NOMO-1 treated with DMSO at 0.1 percent for 48 hours (cell line): ENCODE measurements around the gene ZBED1.
"Not testable (repeated sequence)": the region's sequence is repeated elsewhere in the genome, so short reads cannot be mapped to it uniquely, and the experiment has no call there.

ENCODE experiments used
- DNase-seq: peaks from one replicate; lab custom pipeline; 2025; ENCODE audit not compliant: unreplicated experiment; lab: John Stamatoyannopoulos, UW

The ZBED1 gene

DNA sequence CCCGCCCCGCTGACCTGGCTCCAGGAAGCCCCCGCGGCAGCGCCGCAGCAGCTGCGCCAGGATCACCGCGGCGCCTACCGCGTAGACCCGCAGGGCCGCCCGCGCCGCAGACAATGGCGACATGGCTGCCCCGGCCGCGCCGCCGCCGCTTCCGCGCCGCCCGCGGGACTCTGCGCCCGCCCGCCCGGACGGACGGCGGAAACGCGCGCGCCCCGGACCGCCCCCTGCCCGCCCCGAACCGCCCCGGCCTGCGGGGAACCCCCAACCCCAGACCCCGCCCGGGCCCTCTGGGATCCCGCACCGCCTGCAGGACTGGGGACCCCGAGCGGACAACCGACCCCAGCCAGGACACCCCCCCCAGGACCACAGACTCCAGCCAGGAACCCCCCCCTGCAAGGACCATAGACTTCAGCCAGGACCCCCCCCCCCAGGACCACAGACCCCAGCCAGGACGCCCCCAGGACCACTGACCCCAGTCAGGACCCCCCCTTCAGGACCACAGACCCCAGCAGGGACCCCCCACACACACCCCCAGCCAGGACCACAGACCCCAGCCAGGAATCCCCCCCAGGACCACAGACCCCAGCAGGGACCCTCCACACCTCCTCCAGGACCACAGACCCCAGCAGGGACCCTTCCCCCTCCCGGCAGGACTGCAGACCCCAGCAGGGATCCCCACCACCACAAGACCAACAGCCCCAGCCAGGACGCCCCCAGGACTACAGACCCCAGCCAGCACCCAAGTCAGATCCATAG lies at the start of gene ZBED1, which contains the start of gene DHRSX:
Gene ZBED1, minus strand, starts transcription at position 174 of the 756 bp plus-strand sequence. CDS start 10,257 bp downstream, outside the sequence.
Gene DHRSX, minus strand, starts transcription at position 174 of the 756 bp plus-strand sequence. Its CDS starts 51 bp downstream, at position 123.
- no peak for DNase-seq

DNA sequence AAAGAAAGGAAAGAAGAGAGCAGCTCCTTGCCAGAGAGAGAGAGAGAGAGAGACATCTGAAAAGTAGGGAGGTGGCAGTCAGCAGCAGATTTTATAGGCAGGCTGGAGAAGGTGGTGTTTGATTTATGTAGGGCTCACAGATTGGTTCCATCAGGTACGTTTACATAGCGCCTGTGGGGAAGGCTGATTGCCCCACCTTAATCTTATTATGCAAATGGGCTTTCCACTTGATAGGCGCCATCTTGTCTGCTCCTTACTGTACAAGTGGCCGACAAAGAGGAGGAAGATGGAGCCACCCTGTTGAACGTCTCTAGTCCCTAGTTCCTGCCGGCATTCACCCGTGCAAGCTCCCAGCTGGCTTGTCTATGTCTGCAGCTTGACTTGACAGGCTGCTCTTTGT lies 49.1 kb upstream of the ZBED1 start:
- no peak for DNase-seq

DNA sequence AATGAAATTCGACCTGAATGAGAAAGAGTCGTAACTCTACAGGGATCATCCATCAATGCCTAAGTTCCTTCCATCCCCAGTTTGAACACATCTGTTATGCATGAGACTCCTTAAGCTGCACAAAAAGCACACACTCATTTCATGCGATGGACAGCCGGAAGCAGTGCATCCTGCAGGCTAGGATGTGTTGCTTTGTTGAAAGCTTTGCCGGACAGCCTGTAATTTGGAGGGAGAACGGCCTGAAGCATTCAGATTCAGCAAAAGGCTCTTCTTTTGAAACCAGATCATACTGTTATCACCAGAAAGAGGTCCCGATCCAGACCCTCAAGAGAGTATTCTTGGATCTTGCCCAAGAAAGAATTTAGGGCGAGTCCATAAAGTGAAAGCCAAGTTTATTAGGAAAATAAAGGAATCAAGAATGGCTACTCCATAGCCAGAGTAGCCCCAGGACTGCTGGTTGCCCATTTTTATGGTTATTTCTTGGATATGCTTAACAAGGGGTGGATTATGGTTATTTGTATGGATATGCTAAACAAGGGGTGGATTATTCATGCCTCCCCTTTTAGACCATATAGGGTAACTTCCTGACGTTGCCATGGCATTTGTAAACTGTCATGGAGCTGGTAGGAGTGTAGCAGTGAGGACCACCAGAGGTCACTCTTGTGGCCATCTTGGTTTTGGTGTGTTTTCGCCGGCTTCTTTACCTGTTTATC lies 48.1 kb upstream of the ZBED1 start:
- no peak for DNase-seq

DNA sequence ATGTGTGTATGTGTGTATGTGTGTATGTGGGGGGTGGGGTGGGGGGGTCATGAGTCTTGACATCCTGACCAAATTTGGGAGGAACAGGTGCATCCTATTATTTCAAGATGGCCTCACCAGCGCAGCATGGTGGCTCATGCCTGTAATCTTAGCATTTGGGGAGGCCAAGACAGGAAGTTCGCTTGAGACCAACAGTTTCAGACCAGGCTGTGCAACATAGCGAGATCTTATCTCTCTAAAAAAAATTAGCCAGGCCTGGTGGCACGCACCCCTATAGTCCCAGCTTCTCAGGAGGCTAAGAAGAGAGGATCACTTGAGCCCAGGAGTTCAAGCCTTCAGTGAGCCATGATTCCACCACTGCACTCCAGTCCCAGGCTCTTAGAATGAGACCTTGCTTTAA lies 47.0 kb upstream of the ZBED1 start:
- no peak for DNase-seq

DNA sequence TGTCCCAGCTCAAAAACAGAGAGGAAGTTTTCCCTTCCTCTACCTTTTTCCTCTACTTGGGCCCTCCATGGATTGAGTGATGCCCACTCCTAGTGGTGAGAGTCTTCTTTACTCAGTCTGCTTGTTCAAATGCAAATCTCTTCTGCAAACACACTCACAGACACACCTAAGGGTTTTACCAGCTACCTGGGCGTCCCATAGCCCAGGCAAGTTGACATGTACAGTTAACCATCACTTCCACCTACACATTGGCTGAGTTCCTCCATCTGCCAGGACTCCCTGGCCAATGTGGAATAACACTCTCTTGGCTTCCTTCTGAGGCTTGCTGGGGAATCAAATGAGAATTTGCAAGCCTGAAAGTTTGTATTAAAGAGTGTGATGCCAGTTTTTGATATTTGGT lies 45.7 kb upstream of the ZBED1 start:
- no peak for DNase-seq

DNA sequence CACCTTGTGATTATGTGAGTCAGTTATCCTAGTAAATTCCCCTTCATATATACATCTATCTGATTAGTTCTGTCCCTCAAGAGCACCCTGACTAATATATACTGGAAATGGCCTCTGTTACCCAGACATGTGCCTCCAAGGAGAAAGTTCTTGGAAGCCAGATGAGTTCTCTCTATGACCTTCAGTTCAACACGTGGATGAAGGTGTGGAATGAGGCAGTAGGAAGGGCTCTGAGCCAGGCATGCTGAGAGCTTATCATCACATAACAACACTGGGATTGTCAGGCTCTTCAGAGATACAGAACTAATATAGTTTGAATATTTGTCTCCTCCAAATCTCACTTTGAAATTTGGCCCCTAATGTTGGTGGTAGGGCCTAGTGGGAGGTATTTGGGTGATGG lies 44.4 kb upstream of the ZBED1 start:
- no peak for DNase-seq

DNA sequence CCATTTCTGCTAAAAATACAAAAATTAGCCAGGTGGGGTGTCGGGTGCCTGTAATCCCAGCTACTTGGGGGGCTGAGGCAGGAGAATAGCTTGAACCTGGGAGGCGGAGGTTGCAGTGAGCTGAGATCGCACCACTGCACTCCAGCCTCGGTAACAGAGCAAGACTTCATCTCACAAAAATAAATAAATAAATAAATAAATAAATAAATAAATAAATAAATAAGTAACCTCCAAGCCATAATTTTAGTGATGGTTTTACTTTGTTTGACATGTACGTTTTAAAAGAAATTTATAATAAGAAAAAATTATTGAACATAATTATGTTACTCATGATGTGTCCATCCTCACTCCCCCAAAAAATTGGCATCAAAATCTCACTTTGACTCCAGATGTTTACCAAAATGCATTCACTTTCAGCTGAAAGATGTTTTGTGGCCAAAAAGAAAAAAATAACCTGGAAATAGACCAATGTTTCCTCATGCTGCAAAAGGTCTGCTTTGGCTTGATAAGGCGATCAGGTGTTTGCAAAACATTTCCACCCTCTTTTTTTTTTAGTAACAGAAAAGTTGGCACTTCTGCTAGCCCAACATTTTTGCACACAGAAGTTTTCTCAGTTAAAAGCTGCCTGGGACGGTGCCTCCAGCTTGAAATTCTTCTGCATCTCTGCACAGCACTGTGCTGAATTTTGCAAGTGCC lies 42.2 kb upstream of the ZBED1 start:
- DNase-seq = no peak

DNA sequence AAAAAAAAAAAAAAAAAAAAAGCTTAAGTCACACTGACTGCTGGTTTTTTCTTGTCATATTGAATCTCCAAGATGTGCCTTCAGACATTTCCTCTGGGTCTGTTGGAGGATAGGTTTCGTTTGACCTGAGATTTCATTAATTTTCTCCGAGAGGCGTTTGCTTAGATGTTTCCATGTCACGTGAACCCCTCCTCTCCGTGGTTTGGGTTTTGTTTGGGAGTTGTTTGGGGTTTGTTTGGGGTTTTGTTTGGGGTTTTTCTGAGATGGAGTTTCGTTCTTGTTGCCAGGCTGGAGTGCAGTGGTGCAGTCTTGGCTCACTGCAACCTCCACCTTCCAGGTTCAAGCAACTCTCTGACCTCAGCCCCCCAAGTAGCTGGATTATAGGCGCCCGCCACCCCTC lies 40.8 kb upstream of the ZBED1 start:
- DNase-seq = no peak

DNA sequence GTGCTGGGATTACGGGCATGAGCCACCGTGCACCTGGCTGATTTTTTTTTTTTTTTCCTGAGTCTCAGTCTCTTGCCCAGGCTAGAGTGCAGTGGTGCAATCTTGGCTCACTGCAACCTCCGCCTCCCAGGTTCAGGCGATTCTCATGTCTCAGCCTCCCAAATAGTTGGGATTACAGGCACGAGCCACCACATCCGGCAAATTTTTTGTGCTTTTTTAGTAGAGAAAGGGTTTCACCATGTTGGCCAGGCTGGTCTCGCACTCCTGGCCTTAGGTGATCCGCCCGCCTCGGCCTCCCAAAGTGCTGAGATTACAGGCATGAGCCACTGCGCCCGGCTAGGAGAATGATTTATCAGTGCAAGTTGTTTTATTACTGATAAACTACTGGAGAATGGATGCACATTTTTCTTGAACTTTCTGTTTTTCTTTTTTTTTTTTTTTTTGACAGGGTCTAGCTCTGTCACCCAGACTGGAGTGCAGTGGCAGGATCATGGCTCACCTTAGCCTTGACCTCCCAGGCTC lies 39.7 kb upstream of the ZBED1 start:
- DNase-seq = no peak

DNA sequence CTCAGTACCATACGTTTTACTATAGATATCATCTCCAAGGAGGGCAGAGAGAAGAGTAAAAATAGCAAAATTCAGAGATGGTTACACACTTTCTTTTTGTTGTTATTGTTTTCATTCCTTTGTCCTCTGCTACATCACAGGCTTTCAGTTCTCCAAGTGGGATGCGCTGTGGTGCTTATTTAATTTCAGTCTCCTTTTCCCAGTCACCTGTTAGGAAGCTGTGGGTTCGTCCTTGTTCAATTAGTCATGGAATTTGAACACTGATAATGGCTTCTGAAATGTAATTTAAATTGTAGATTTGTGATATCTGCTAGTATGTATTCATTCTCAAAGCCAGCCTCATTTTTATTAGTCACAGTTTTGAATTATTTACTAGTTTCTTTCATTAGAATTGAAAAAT lies 38.8 kb upstream of the ZBED1 start:
- DNase-seq = no peak

DNA sequence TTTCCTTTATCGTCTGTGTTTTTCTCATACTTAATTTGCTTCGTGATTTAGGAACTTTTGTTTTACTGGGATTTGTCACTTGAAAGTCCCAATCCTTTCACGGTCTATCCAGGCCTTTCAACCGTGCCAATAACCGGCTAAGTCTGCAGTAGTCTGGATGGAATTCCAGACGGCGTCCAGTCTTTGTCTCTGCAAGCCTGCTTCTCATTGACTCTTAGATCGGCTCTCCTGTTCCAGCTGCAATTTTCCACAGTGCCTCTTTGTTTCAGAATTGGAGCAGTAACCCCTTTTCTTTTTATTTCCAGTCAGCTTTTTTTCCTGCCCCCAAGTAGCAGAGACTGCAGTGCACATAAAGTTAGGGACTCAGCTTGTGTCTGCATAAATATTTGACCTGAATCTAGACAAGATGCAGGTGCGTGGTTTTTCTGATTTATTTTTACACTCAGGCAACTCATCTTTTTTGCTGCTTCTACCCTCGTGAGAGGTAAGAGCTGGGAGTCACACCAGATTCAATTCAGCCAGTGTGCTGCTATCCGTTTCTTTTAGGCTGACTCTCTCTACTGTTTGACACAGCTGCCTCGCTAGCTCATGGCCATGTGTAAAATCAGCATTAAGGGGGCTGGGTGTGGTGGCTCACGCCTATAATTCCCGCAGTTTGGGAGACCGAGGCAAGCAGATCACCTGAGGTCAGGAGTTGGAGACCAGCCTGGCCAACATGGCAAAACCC lies 37.4 kb upstream of the ZBED1 start:
- no peak for DNase-seq

DNA sequence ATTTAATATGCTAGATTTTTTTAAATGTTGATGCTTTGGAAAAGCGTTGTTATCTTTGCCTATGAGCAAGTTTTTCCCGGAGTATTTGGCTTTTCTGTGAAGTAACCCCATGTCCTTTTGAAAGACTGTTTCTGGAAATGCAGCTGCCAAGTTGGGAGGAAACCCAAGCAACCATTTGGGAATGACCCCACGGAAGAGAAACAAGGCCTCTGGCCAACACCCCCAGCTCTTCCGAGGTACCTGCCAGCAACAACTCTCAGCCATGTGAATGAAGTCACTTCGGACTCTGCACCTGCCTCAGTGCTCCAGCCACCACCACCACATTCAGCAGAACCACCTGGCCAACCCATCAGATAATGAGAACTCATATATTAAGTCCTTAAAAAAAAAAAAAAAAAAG lies 36.2 kb upstream of the ZBED1 start:
- DNase-seq = no peak

DNA sequence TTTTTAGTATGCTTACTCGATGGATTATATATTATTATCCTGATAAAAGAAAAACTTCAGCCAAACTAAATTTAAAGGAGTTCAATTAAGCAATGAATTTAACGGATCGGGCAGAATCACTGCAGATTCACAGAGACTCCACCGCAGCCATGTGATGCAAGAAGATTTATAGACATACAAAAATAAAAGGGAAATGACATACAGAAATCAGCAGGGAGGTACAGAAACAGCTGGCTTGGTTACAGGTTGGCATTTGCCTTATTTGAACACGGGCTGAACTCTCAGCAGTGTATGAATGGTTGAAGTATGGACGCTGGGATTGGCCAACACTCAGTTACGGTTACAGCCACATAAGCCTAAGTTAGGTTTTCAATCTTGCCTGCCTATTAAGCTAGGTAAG lies 35.4 kb upstream of the ZBED1 start:
- DNase-seq = peak; percentile 64

DNA sequence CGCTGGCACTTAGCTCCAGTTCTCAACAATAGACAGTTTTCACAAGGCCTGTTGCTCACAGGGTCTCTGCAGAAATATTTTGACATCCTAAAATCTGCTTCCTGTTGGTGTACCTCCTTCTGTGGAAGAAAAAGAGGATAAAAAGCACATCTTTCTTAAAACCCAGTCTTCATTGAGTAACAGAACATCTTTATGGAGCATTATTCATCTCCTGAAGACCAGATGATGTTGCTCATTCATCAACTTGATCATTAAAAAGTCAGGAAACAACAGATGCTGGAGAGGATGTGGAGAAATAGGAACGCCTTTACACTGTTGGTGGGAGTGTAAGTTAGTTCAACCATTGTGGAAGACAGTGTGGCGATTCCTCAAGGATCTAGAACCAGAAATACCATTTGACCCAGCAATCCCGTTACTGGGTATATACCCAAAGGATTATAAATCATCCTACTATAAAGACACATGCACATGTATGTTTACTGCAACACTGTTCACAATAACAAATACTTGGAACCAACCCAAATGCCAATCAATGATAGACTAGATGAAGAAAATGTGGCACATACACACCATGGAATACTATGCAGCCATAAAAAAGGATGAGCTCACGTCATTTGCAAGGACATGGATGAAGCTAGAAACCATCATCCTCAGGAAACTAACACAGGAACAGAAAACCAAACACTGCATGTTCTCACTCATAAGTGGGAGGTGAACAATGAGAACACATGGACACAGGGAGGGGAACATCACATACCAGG lies 33.7 kb upstream of the ZBED1 start:
- DNase-seq = not testable (repeated sequence)

DNA sequence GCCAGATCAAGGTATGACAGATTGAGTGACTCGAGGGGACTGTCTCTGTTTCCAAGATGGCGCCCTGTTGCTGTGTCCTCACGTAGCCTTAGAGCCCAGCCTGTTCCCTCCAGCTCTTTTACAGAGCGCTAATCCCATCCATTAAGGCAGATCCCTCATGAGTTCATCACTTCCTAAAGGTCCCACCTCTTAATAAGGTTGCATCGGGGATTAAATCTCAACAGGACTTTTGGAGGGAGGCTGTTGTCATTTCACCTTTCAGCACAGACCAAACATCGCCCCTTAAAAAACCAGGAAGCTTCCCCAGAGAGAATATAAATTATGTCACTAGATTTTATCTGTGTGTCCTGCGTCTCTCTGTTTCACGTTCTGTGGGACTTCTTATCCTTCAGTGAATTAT lies 32.6 kb upstream of the ZBED1 start:
- DNase-seq = no peak

DNA sequence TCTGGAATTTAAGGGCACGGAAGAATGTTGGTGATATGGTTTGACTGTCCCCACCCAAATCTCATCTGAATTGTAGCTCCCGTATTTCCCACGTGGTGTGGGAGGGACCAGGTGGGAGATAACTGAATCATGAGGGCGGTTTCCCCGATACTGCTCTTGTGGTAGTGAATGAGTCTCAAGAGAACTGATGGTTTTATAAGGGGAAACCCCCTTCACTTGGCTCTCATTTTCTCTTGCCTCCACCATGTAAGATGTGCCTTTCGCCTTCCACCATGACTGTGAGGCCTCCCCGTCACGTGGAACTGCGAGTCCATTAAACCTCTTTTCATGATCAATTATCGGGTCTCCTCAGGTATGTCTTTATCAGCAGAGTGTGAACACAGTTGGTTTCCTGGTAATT lies 25.6 kb upstream of the ZBED1 start:
- no peak for DNase-seq

DNA sequence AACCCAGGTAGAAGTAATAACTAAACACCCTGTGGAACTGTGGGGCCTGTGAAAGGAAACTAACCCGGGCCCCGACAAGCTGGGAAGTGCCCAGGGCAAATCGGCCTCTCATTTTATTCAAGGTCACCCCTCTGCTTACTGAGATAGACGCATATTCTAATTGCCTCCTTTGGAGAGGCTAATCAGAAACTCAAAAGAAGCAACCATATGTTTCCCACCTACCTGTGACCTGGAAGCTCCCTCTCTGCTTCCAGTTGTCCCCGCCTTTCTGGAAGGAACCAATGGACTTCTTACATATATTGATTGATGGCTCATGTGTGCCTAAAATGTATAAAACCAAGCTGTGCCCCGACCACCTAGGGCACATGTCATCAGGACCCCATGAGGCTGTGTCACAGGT lies 23.1 kb upstream of the ZBED1 start:
- no peak for DNase-seq

DNA sequence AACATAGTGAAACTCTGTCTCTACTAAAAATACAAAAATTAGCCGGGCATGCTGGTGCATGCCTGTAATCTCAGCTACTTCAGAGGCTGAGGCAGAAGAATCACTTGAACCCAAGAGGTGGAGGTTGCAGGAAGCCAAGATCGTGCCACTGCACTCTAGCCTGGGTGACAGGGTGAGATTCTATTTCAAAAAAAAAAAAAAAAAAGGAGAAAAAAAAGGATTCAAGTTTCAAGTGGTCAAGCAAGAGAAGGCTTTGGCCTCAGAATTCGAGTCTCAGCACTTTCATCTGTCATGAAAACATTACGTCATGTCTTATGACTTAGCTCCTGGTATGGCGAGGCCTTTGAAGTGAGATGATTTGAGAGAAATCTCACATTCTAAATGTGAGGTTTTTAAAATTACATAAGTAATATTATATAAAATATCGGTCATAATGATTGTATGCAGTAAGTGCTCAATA lies 21.2 kb upstream of the ZBED1 start:
- no peak for DNase-seq

DNA sequence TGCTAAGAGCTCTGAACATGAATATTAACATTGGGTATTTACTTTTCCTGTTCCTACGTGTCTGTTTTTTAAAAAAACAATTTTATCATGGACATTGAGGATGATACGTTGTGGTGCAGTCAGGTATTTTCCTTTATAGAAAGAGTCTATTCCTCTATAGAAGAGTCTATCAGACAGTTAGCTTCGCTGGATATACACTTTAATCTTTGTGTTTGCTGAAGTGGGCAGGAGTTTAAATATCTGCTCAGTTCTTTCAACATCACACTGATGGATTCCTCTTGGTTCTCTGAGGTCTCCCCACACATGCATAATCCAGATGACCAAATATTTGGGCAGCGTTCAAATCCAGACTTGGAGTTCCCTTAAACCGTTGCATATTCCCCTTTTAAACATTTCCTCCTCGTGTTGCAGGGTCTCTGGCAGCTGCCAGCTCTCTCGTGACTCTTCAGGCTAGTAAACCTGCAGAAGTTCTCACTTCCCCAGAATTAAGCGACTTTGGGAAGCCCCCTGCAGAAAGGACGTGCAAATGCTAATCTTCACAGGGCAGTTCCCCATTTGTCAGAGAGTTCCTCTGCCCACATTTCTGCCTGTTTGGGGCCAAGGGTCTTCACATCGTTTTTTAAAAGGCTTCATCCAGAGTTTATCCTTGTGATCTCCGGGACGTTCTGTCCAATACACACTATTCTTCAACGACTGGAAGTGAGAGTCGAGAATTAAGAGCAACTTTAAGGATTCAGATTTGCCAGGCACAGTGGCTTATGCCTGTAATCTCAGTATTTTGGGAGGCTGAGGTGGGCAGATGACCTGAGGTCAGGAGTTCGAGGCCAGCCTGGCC lies 20.5 kb upstream of the ZBED1 start:
- no peak for DNase-seq
